ENCODE data around the gene ZNF138. TPM values are rescaled to one million over a fixed set of nuclear protein-coding genes. Genes with fewer than 3 reads are reported as not detected.
"Not testable (repeated sequence)": the region's sequence is repeated elsewhere in the genome, so short reads cannot be mapped to it uniquely, and the experiment has no call there.

Gene ZNF138
- total RNA-seq, 1 donor from 2014 or later: 3.5 TPM

GRCh38 chr7:64838051-64838450, 43.8 kb downstream of the ZNF138 start:
- DNase-seq (ENCODE audit: low read depth, low spot score): not testable (repeated sequence)

GRCh38 chr7:64838691-64839090, 44.5 kb downstream of the ZNF138 start:
- DNase-seq (ENCODE audit: low read depth, low spot score): no peak

GRCh38 chr7:64839910-64840309, 45.7 kb downstream of the ZNF138 start:
- no peak for DNase-seq (ENCODE audit: low read depth, low spot score)

- no peak for DNase-seq (ENCODE audit: low read depth, low spot score)
Observed at GRCh38 chr7:64849250-64849923, 55.2 kb downstream of the ZNF138 start.

GRCh38 chr7:64849924-64850499, 55.8 kb downstream of the ZNF138 start:
- no peak for DNase-seq (ENCODE audit: low read depth, low spot score)

GRCh38 chr7:64853679-64854078, 59.5 kb downstream of the ZNF138 start:
- no peak for DNase-seq (ENCODE audit: low read depth, low spot score)

GRCh38 chr7:64854969-64855368, 60.7 kb downstream of the ZNF138 start:
- no peak for DNase-seq (ENCODE audit: low read depth, low spot score)

- no peak for DNase-seq (ENCODE audit: low read depth, low spot score)
Observed at GRCh38 chr7:64863021-64863420, 68.8 kb downstream of the ZNF138 start.

GRCh38 chr7:64863530-64863929, 69.3 kb downstream of the ZNF138 start:
- DNase-seq (ENCODE audit: low read depth, low spot score): not testable (repeated sequence)

GRCh38 chr7:64863969-64864368, 69.7 kb downstream of the ZNF138 start:
- no peak for DNase-seq (ENCODE audit: low read depth, low spot score)

GRCh38 chr7:64867863-64868440, 73.7 kb downstream of the ZNF138 start:
- no peak for DNase-seq (ENCODE audit: low read depth, low spot score)

GRCh38 chr7:64868499-64868898, 74.3 kb downstream of the ZNF138 start:
- no peak for DNase-seq (ENCODE audit: low read depth, low spot score)

GRCh38 chr7:64869121-64869725, 75.0 kb downstream of the ZNF138 start:
- no peak for DNase-seq (ENCODE audit: low read depth, low spot score)

GRCh38 chr7:64869912-64870562, 75.8 kb downstream of the ZNF138 start:
- DNase-seq (ENCODE audit: low read depth, low spot score): no peak

- DNase-seq (ENCODE audit: low read depth, low spot score): no peak
Observed at GRCh38 chr7:64870656-64871055, 76.4 kb downstream of the ZNF138 start.

GRCh38 chr7:64871761-64872160, 77.5 kb downstream of the ZNF138 start:
- DNase-seq (ENCODE audit: low read depth, low spot score): no peak

GRCh38 chr7:64872351-64873154, 78.3 kb downstream of the ZNF138 start:
- no peak for DNase-seq (ENCODE audit: low read depth, low spot score)

GRCh38 chr7:64873155-64873500, 78.9 kb downstream of the ZNF138 start:
- DNase-seq (ENCODE audit: low read depth, low spot score): no peak

GRCh38 chr7:64873517-64873916, 79.3 kb downstream of the ZNF138 start:
- DNase-seq (ENCODE audit: low read depth, low spot score): no peak

GRCh38 chr7:64874114-64874513, 79.9 kb downstream of the ZNF138 start:
- no peak for DNase-seq (ENCODE audit: low read depth, low spot score)

- no peak for DNase-seq (ENCODE audit: low read depth, low spot score)
Observed at GRCh38 chr7:64874562-64875250, 80.5 kb downstream of the ZNF138 start.

Data from pulmonary artery endothelial cell (primary cell).